ENCODE measurements around the gene MALAT1.
"Not testable (repeated sequence)": the region's sequence is repeated elsewhere in the genome, so short reads cannot be mapped to it uniquely, and the experiment has no call there.

MALAT1 gene

DNA sequence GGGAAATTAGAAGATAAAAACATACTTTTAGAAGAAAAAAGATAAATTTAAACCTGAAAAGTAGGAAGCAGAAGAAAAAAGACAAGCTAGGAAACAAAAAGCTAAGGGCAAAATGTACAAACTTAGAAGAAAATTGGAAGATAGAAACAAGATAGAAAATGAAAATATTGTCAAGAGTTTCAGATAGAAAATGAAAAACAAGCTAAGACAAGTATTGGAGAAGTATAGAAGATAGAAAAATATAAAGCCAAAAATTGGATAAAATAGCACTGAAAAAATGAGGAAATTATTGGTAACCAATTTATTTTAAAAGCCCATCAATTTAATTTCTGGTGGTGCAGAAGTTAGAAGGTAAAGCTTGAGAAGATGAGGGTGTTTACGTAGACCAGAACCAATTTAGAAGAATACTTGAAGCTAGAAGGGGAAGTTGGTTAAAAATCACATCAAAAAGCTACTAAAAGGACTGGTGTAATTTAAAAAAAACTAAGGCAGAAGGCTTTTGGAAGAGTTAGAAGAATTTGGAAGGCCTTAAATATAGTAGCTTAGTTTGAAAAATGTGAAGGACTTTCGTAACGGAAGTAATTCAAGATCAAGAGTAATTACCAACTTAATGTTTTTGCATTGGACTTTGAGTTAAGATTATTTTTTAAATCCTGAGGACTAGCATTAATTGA, 1.0 kb downstream of the MALAT1 start:
- no peak for DNase-seq

DNA sequence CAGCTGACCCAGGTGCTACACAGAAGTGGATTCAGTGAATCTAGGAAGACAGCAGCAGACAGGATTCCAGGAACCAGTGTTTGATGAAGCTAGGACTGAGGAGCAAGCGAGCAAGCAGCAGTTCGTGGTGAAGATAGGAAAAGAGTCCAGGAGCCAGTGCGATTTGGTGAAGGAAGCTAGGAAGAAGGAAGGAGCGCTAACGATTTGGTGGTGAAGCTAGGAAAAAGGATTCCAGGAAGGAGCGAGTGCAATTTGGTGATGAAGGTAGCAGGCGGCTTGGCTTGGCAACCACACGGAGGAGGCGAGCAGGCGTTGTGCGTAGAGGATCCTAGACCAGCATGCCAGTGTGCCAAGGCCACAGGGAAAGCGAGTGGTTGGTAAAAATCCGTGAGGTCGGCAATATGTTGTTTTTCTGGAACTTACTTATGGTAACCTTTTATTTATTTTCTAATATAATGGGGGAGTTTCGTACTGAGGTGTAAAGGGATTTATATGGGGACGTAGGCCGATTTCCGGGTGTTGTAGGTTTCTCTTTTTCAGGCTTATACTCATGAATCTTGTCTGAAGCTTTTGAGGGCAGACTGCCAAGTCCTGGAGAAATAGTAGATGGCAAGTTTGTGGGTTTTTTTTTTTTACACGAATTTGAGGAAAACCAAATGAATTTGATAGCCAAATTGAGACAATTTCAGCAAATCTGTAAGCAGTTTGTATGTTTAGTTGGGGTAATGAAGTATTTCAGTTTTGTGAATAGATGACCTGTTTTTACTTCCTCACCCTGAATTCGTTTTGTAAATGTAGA, 1.7 kb downstream of the MALAT1 start:
- DNase-seq = no peak

DNA sequence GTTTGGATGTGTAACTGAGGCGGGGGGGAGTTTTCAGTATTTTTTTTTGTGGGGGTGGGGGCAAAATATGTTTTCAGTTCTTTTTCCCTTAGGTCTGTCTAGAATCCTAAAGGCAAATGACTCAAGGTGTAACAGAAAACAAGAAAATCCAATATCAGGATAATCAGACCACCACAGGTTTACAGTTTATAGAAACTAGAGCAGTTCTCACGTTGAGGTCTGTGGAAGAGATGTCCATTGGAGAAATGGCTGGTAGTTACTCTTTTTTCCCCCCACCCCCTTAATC, 2.3 kb downstream of the MALAT1 start:
- DNase-seq = no peak

DNA sequence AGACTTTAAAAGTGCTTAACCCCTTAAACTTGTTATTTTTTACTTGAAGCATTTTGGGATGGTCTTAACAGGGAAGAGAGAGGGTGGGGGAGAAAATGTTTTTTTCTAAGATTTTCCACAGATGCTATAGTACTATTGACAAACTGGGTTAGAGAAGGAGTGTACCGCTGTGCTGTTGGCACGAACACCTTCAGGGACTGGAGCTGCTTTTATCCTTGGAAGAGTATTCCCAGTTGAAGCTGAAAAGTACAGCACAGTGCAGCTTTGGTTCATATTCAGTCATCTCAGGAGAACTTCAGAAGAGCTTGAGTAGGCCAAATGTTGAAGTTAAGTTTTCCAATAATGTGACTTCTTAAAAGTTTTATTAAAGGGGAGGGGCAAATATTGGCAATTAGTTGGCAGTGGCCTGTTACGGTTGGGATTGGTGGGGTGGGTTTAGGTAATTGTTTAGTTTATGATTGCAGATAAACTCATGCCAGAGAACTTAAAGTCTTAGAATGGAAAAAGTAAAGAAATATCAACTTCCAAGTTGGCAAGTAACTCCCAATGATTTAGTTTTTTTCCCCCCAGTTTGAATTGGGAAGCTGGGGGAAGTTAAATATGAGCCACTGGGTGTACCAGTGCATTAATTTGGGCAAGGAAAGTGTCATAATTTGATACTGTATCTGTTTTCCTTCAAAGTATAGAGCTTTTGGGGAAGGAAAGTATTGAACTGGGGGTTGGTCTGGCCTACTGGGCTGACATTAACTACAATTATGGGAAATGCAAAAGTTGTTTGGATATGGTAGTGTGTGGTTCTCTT, 2.8 kb downstream of the MALAT1 start:
- DNase-seq = no peak

DNA sequence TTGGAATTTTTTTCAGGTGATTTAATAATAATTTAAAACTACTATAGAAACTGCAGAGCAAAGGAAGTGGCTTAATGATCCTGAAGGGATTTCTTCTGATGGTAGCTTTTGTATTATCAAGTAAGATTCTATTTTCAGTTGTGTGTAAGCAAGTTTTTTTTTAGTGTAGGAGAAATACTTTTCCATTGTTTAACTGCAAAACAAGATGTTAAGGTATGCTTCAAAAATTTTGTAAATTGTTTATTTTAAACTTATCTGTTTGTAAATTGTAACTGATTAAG, 3.4 kb downstream of the MALAT1 start:
- no peak for DNase-seq

DNA sequence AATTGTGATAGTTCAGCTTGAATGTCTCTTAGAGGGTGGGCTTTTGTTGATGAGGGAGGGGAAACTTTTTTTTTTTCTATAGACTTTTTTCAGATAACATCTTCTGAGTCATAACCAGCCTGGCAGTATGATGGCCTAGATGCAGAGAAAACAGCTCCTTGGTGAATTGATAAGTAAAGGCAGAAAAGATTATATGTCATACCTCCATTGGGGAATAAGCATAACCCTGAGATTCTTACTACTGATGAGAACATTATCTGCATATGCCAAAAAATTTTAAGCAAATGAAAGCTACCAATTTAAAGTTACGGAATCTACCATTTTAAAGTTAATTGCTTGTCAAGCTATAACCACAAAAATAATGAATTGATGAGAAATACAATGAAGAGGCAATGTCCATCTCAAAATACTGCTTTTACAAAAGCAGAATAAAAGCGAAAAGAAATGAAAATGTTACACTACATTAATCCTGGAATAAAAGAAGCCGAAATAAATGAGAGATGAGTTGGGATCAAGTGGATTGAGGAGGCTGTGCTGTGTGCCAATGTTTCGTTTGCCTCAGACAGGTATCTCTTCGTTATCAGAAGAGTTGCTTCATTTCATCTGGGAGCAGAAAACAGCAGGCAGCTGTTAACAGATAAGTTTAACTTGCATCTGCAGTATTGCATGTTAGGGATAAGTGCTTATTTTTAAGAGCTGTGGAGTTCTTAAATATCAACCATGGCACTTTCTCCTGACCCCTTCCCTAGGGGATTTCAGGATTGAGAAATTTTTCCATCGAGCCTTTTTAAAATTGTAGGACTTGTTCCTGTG, 3.9 kb downstream of the MALAT1 start:
- no peak for DNase-seq

DNA sequence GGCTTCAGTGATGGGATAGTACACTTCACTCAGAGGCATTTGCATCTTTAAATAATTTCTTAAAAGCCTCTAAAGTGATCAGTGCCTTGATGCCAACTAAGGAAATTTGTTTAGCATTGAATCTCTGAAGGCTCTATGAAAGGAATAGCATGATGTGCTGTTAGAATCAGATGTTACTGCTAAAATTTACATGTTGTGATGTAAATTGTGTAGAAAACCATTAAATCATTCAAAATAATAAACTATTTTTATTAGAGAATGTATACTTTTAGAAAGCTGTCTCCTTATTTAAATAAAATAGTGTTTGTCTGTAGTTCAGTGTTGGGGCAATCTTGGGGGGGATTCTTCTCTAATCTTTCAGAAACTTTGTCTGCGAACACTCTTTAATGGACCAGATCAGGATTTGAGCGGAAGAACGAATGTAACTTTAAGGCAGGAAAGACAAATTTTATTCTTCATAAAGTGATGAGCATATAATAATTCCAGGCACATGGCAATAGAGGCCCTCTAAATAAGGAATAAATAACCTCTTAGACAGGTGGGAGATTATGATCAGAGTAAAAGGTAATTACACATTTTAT, 4.6 kb downstream of the MALAT1 start:
- no peak for DNase-seq

DNA sequence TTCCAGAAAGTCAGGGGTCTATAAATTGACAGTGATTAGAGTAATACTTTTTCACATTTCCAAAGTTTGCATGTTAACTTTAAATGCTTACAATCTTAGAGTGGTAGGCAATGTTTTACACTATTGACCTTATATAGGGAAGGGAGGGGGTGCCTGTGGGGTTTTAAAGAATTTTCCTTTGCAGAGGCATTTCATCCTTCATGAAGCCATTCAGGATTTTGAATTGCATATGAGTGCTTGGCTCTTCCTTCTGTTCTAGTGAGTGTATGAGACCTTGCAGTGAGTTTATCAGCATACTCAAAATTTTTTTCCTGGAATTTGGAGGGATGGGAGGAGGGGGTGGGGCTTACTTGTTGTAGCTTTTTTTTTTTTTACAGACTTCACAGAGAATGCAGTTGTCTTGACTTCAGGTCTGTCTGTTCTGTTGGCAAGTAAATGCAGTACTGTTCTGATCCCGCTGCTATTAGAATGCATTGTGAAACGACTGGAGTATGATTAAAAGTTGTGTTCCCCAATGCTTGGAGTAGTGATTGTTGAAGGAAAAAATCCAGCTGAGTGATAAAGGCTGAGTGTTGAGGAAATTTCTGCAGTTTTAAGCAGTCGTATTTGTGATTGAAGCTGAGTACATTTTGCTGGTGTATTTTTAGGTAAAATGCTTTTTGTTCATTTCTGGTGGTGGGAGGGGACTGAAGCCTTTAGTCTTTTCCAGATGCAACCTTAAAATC, 5.3 kb downstream of the MALAT1 start:
- DNase-seq = no peak

DNA sequence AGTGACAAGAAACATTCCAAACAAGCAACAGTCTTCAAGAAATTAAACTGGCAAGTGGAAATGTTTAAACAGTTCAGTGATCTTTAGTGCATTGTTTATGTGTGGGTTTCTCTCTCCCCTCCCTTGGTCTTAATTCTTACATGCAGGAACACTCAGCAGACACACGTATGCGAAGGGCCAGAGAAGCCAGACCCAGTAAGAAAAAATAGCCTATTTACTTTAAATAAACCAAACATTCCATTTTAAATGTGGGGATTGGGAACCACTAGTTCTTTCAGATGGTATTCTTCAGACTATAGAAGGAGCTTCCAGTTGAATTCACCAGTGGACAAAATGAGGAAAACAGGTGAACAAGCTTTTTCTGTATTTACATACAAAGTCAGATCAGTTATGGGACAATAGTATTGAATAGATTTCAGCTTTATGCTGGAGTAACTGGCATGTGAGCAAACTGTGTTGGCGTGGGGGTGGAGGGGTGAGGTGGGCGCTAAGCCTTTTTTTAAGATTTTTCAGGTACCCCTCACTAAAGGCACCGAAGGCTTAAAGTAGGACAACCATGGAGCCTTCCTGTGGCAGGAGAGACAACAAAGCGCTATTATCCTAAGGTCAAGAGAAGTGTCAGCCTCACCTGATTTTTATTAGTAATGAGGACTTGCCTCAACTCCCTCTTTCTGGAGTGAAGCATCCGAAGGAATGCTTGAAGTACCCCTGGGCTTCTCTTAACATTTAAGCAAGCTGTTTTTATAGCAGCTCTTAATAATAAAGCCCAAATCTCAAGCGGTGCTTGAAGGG, 6.0 kb downstream of the MALAT1 start:
- DNase-seq = no peak

DNA sequence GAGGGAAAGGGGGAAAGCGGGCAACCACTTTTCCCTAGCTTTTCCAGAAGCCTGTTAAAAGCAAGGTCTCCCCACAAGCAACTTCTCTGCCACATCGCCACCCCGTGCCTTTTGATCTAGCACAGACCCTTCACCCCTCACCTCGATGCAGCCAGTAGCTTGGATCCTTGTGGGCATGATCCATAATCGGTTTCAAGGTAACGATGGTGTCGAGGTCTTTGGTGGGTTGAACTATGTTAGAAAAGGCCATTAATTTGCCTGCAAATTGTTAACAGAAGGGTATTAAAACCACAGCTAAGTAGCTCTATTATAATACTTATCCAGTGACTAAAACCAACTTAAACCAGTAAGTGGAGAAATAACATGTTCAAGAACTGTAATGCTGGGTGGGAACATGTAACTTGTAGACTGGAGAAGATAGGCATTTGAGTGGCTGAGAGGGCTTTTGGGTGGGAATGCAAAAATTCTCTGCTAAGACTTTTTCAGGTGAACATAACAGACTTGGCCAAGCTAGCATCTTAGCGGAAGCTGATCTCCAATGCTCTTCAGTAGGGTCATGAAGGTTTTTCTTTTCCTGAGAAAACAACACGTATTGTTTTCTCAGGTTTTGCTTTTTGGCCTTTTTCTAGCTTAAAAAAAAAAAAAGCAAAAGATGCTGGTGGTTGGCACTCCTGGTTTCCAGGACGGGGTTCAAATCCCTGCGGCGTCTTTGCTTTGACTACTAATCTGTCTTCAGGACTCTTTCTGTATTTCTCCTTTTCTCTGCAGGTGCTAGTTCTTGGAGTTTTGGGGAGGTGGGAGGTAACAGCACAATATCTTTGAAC, 6.8 kb downstream of the MALAT1 start:
- no peak for DNase-seq

DNA sequence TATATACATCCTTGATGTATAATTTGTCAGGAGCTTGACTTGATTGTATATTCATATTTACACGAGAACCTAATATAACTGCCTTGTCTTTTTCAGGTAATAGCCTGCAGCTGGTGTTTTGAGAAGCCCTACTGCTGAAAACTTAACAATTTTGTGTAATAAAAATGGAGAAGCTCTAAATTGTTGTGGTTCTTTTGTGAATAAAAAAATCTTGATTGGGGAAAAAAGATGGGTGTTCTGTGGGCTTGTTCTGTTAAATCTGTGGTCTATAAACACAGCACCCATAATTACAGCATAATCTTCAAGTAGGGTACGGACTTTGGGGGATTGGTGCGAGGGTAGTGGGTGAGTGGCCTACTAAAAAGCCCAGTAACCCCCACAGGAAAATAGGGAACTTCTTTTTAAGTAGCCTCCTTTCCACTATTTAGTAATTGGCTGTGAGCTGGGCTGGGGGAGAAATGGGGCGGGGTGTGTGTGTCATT, 7.5 kb downstream of the MALAT1 start:
- no peak for DNase-seq

DNA sequence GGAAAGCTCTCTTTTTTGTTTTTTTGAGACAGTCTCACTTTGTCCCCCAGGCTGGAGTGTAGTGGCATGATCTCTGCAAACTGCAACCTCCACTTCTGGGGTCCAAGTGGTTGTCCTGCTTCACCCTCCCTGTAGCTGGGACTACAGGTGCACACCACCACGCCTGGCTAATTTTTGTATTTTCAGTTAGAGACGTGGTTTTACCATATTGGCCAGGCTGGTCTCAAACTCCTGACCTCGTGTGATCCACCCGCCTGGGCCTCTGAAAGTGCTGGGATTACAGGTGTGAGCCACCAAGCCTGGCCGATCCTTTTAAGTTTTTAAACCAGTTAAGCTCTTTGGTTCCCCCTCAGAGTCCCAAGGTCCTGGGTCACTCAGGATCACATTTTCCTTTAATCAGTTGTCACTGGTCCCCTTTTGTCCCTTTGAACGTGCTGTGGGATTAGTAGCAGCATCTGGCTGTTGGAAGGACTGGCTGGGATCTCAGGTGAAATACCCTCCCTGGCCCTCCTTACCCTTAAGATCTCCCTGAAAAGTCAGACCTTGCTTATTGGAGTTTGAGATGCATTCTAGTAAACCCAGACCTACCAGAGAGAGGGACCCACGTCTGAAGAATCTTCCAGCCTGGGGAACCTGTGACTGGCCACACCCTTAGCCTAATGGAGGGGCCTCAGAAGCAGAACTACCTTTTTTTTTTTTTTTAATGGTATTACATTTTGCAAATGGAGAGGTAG, 8.1 kb downstream of the MALAT1 start:
- DNase-seq = no peak

DNA sequence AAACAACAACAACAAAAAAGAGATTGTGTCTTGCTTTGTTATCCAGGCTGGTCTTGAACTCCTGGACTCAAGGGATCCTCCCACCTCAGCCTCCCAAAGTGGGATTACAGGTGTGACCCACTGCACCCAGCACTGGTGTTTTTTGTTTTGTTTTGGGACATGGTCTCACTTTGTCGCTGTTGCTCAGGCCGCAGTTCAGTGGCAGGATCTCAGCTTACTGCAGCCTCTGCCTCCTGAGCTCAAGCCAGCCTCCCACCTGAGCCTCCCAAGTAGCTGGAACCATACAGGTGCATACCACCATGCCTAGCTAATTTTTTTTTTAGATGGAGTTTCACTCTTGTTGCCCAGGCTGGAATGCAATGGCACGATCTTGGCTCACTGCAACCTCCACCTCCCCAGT, 13.5 kb downstream of the MALAT1 start:
- not testable (repeated sequence) for DNase-seq

DNA sequence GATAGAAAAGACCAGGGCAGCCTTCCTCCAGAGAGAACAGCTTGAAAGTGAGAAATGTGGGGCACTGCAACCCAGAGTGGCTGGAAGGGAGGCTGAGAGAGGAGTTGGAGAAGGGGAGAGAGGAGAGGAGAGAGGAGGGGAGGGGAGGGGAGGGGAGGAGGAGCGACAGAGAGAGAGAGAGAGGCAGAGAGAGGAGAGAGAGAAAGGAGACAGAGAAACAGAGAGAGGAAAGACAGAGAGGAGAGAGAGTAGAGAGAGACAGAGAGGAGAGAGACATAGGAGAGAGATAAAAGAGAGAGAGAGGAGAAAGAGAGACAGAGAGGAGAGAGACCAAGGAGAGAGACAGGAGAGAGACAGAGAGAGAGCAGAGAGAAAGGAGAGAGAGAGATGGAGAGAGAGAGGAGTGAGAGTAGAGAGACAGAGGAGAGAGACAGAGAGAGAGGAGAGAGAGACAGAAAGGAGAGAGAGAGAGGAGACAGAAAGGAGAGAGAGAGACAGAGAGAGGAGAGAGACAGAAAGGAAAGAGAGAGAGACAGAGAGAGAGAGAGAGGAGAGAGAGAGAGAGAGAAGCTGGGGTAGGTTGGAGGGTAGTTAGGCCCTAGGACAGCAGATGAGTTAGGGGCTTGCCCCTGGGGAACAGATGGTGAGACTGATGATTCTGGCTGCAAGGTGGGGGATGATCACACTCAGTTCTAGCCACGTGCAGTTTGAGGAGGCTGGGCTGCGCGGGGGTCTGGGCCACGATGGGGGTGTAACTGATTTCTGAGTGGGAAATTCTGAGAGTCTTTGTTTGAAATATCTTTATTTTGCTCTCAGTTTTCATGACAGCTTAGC, 17.5 kb downstream of the MALAT1 start:
- DNase-seq = no peak

DNA sequence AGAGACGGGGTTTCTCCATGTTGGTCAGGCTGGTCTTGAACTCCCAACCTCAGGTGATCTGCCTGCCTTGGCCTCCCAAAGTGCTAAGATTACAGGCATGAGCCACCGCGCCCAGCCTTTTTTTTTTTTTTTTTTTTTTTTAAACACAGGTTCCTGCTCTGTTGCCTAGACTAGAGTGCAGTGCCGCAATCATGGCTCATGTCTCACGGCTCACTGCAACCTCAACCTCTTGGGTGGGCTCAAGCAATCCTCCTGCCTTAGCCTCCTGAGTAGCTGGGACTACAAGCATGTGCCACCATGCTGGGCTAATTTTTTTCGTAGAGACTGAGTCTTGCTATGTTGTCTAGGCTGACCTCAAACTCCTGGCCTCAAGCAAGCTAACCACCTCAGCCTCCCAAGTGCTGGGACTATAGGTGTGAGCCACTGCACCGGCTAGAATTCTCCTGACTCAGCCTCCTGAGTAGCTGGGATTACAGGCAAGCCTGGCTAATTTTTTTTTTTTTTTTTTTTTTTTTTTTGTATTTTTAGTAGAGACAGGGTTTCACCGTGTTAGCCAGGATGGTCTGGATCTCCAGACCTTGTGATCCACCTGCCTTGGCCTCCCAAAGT, 20.2 kb downstream of the MALAT1 start:
- not testable (repeated sequence) for DNase-seq

DNA sequence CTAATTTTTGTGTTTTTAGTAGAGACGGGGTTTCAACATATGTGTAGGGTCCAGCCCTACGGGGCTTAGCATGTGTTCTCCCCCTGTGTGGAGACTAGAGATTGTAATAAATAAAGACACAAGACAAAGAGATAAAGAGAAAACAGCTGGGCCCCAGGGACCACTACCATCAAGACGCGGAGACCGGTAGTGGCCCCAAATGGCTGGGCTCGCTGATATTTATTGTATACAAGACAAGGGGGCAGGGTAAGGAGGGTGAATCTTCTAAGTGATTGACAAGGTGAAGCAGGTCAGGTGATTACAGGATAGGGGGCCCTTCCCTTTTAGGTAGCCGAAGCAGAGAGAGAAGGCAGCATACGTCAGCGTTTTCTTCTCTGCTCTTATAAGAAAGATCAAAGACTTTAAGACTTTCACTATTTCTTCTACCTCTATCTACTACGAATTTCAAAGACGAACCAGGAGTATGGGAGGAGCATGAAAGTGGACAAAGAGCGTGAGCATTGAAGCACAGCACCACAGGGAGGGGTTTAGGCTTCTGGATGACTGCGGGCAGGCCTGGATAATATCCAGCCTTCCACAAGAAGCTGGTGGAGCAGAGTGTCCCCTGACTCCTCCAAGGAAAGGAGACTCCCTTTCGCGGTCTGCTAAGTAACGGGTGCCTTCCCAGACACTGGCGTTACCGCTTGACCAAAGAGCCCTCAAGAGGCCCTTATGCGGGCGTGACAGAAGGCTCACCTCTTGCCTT, 23.1 kb downstream of the MALAT1 start:
- not testable (repeated sequence) for DNase-seq

Measured in stimulated activated CD4-positive, alpha-beta T cell treated with anti-CD3 and anti-CD28 coated beads, Interleukin-2, amount 100 ng/mL, for 48 hours (primary cell).